NCI-H226 (cell line): ENCODE measurements around the gene AURKAIP1.
"Not testable (repeated sequence)": the region's sequence is repeated elsewhere in the genome, so short reads cannot be mapped to it uniquely, and the experiment has no call there.

ENCODE experiments used
- DNase-seq: peaks from one replicate; pipeline ENCODE4 v3.0.0-alpha.2; 2015

AURKAIP1 gene

GRCh38 chr1:1406101-1406820, 31.3 kb upstream of the AURKAIP1 start:
- no peak for DNase-seq

DNA sequence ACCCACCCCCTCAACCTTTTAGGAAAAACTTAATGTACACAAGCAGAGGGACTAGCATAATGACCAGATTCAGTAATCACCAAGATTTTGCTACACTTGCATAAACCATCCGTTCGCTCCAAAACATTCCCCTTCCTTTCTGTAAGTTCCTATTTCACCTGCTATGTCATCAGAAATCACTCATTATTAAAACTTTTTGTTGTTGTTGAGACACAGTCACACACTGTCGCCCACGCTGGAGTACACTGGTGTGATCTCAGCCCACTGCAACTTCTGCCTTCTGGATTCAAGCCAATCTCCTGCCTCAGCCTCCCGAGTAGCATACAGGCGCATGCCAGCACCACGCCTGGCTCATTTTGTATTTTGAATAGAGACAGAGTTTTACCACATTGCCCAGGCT, 28.6 kb upstream of the AURKAIP1 start:
- no peak for DNase-seq

DNA sequence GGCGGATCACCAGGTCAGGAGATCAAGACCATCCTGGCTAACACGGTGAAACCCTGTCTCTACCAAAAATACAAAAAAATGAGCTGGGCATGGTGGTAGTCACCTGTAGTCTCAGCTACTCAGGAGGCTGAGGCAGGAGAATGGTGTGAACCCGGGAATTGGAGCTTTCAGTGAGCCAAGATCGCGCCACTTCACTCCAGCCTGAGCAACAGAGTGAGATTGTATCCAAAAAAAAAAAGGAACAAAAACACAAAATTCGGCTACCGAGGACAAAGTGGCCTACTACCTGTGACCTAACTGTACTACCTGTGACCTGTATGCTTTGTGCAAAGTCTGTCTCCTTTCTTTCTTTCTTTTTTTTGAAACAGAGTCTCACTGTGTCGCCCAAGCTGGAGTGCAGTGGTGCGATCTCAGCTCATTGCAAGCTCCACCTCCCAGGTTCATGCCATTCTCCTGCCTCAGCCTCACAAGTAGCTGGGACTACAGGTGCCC, 27.9 kb upstream of the AURKAIP1 start:
- DNase-seq: not testable (repeated sequence)

DNA sequence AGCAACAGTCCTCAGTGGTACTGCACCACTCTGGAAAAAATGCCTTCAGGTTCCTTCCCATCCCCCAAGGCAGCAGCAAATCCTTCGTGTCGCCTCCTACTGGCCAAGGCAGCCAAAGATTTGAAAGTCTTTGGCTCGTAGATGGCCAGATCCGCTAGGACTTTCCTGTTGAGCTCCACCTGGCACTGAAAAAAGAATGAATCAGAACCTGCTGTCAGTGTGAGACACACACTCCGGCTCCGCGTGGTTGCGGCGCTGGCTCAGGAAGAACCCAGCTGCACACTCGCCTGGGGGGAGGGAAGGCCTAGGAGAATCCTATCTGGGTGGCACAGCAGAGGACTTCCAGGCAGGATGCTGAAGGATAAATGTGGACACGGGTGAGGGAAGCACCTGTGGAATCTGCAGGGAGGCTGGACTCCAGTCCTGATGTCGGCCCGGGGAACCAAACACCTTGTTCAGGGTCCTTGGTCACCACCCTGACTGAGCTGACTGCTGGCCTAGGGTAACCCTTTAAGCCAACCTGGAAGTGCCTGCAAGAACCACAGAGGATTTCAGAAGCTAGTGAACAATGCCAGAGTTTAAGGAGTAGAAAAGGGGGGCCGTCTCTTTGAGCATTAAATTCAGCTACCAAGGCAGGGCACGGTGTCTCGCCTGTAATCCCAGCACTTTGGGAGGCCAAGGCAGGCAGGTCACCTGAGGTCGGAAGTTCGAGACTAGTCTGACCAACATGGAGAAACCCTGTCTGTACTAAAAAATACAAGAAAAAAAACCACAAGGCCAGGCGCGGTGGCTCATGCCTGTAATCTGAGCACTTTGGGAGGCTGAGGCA, 27.3 kb upstream of the AURKAIP1 start:
- DNase-seq: peak; percentile 51

DNA sequence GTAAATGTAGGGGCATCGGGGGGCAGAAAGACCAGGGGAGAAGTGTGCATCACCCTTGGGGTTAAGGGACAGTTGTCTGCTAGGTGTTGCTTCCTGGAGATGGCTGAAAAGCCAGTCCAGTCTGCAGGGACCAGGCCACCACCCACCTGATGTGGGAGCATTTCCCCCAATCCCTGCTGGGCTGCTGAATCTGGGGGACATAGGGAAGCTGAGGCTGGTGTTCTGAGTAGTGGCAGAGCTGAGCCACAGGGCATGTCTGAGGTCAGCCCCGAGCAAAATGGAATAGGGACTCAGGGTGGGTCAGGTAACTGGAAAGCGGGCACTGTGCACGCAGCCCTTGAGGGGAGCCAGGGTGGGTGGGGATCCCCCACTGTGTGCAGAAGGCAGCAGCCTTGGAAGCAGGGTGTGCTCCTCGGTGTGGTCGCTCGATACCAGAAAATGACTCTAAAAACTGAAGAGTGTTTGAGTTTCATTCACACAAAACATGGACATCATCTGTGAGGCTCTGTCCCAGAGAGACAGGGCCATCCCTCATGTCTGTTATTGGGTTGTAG, 26.5 kb upstream of the AURKAIP1 start:
- DNase-seq: no peak

- DNase-seq: no peak
These were observed 25.8 kb upstream of the AURKAIP1 start for GRCh38 chr1:1400576-1401456.

DNA sequence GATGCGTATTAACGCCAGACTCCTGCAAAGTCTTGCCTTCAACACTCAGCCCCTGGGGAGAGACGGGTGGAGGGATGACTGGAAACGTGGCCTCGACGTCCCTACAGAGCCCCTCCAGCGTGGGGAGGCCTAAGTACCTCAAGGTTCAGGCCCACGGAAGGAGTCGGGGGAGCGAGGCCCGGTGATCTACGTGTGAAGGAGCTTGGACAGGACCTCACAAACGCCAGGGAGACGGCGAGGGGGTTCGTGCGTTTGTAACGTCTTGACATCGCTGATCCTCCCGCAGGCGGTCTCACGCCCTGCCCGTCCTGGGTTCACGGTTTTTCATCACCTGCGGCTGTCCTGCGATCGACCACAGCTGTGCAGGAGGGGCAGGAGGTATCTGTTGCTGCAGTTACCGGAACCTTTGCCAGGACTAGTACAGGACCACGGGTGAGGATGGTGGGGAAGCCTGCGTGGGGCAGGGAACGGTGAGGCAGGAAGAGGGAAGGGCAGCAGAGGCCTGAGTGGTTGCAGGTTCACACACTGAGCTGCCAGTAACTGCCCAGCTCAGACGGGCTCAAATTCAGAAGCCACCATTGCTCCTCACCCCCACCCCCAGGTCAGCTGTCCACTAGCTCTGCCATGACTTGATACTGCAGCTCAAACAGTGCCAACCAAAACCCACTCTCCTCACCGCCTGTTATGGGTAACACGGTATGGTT, 25.0 kb upstream of the AURKAIP1 start:
- no peak for DNase-seq

GRCh38 chr1:1399187-1399871, 24.3 kb upstream of the AURKAIP1 start, which contains the start of gene CCNL2:
Gene CCNL2 (minus strand): TSS chr1:1399335. CDS start chr1:1399306, 29 bp downstream.
- peak; percentile 95 for DNase-seq

- DNase-seq: no peak
These were observed 23.7 kb upstream of the AURKAIP1 start for GRCh38 chr1:1398677-1399186.

DNA sequence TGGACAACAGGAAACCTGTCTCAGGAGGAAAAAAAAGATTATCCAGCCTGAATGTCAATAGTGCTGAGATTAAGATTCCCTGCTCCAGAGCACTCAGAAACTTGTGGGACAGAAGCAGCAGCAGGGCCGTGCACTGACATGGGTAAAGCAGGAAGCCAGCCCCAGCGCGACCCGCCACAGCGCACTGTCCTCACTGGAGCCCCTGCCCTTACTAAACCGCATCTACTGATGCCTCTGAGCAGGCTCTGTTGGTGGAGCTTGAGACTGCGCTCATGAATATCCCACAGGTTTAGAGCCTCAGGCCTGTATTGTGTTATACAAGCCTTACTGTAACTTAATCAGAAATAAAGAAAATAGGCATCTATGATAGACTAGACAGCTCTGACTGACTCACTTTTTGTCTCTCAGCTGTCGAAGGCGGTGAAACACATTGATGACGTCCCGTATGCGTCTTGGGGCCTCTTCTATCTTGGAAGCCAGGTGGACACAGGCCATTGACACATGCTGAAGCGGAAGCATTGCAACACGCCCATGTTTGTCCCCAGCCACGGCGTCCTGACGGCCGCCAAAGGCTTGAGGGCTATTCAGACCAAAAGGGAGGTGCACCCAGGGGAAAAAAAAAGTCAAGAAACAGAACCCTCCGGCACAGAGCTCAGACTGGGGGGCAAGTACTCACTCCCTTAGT, 23.0 kb upstream of the AURKAIP1 start:
- no peak for DNase-seq

DNA sequence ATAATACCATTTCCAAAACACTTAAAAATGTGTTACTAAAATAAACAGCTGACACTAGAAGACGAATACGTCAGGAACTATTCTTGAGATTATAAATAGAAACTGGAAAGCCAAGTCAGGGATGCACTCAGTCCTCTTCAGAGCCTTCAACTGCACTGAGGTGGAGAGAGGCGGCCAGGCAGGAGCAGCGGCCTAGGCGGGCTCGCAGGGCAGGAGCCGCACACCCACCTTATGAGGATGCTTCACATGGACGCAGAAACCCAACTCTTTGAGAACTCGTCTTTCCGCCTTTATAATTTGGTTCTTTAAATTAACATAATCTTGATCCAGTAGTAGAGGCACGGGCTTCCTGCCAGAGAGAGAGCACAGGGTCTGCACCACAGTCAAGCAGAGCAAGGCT, 20.2 kb upstream of the AURKAIP1 start:
- no peak for DNase-seq

DNA sequence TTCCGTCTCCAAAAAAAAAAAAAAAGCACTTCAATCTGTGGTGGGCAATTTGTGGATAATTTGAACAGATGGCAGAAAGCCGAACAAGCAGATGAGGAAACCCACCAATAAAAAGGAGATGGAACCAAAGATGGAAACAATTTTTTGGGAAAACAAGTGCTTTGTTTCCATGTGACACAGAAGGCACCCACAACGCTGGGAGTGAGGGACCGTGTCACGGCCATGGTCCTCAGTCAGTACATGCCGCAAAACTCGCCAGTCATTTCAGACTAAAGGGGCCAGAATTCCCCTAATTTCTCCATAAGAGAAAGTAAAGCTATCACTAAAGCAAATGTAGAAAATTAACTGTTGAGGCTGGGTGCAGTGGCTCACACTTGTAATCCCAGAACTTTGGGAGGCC, 19.1 kb upstream of the AURKAIP1 start:
- DNase-seq: no peak

DNA sequence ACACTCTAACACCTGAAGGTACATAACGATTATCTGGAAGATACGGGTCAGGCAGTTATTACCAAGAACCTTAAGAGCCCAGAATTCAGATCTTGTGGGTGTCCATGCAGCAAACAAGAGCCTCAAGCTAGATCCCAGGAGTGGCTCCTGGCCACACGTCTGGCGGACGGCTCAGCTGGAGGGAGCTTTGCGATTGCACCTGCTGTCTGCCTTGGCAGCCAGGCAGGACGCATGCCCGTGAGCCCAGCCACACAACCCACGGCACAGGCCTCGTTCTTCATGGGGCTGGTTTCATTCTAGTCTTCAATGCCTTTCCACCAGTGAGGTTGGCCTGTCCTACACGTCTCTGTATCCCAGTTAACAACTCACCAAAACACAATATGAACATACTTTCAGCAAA, 18.4 kb upstream of the AURKAIP1 start:
- no peak for DNase-seq

- no peak for DNase-seq
These were observed 18.0 kb upstream of the AURKAIP1 start for GRCh38 chr1:1393014-1393413.

GRCh38 chr1:1391225-1391624, 16.2 kb upstream of the AURKAIP1 start:
- DNase-seq: no peak

GRCh38 chr1:1390675-1391074, 15.7 kb upstream of the AURKAIP1 start:
- DNase-seq: no peak

DNA sequence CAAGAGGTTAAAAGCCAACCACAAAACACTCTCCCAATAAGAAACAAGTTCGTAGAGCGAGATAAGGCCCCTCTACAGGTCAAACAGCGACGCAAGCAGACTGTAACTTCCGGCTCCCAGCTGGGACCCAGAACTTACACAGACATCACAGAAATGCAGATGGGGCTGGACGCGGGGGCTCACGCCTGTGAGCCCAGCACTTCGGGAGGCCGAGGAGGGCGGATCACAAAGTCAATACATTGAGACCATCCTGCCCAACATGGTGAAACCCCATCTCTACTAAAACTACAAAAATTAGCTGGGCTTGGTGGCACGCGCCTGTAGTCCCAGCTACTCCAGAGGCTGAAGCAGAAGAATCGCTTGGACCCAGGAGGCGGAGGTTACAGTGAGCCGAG, 13.1 kb upstream of the AURKAIP1 start:
- DNase-seq: no peak

DNA sequence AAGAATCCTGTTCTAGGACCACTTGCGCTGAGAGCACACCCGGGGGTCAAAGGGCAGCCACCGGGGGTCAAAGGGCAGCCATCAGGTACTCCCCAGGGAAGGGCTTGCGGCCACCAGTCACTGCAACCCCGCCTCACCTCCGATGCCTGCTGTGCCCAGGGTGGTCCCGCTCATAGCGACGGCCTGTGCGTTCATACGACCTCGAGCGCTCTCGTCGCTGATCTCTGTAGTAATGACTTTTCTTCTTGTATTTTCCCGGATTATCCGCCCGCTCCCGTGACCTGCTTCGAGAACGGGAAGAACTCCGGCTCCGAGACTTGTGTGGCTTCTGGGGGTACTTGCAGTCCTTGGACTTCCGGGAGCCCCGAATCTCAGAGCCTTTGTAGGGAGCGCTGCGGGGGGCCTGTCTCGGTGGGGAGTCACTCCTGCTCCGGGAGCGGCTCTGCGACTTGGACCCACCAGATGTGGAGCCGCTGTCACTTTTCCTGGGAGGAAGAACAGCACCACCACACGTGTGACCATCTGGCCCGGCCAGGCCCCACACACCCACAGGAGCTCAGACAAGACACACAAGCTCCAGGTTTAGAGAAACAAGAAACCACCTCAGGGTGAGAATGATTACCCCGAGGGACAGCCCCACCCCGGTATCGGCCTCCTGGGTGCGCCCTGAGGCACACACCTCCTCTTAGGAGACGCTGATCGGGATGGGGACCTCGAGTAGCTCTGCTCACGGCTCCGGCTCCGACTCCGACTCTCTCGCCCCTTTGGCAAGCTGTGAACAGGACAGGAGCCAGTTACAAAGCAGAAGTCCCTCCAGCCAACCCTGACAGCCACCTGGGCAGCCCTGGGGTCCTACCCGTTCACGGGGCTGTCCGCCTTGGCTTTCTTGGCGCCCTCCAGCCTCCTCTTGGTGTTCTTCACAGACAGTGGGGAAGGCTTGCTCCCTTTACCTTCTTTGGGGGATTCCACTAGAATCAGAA, 12.4 kb upstream of the AURKAIP1 start:
- no peak for DNase-seq

GRCh38 chr1:1385931-1386330, 10.9 kb upstream of the AURKAIP1 start:
- DNase-seq: no peak
